ENCODE measurements around the gene ZFTA. TPM values are rescaled to one million over a fixed set of nuclear protein-coding genes. Genes with fewer than 3 reads are reported as not detected.
A peak's percentile ranks its signal among the peaks of the same experiment; 100 is the strongest.

The ZFTA gene
- total RNA-seq: 10 to 100 TPM in 1 of 6 experiments, 1 to 10 TPM in 5; 4.8 to 10.7 (median 6.6) TPM
- long read RNA-seq, partial matches to known transcripts: 0 of 1 reads
- long read RNA-seq, other reads (novel, unspliced or antisense): 1 of 1 reads

DNA sequence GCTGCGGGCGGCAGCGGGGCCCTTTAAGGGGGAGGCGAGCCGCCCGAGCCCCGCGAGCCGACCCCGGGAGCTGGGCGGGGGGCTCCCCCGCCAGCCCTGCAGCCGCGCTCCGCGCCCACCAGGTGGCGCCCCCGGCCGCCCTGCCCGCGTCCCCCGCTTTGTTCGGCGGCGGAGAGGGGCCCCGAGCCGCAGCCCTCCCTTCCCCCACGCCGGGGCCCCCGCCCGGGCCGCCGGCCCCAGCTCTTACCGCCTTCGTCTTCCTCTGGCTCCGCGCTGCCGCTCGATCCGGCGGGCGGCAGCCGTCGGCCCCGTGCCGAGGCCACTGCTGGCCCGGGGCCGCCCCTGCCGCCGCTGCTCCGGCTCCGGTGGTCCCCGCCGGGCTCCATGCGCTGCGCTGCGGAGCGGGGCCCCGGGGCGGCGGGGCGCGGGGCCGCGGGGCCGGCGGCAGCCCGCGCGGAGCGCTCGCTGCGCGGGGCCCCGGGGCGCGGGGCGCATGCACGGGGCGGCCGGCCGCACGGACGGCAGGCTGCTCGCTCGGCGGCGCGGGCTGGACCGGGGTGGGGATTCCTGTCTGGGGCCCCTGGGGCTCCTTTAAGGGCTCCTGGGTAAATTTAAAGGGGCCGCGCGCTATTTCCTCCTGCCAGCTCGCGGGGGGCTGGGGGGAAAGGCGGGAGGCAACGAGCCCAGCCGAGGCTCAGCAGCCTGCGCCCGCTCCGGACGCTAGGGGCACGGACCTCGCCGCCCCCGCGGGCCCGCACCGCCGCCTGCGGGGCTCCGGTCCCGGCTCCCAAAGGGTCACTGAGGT lies at the start of gene ZFTA:
TSS of gene ZFTA (minus strand) at position 539 of the 805 bp plus-strand sequence. CDS start at position 386, 153 bp downstream.
- Histone ChIP-seq H3K36me3 (no peaks in the 10 kb centered on the region), H3K4me3 (peak within 1 kb of the TSS; percentile 64 to 83 (median 69)), H3K27ac (peak within 1 kb of the TSS; percentile 44 to 73 (median 67)), H3K9me3 (no peaks in the 10 kb centered on the region), H3K4me1 (peaks cover 0 to 24% (median 9%) of the 10 kb centered on the region in 4 donors), H3K27me3 (no peaks in the 10 kb centered on the region)
- DNase-seq (peak; percentile 66 to 76 (median 75)), ATAC-seq (peak; percentile 3 to 16 (median 4))
- intact Hi-C loops (cut with DNase I): loop anchor here in 1 of 2 donors (10.0 kb wide), 1 partner anchor 176 kb away; no protein-coding TSS in a partner anchor
- WGBS (ENCODE audit: insufficient coverage, low coverage, low lambda C conversion rate, missing lambda C conversion rate): 0% methylated on average over 5 of the region's 113 CpGs
- TF ChIP-seq CTCF (IDR thresholded peaks at IDR 0.05): peak; percentile 44 to 90 (median 62)
- TF ChIP-seq POLR2A (IDR thresholded peaks at IDR 0.05): no peak

DNA sequence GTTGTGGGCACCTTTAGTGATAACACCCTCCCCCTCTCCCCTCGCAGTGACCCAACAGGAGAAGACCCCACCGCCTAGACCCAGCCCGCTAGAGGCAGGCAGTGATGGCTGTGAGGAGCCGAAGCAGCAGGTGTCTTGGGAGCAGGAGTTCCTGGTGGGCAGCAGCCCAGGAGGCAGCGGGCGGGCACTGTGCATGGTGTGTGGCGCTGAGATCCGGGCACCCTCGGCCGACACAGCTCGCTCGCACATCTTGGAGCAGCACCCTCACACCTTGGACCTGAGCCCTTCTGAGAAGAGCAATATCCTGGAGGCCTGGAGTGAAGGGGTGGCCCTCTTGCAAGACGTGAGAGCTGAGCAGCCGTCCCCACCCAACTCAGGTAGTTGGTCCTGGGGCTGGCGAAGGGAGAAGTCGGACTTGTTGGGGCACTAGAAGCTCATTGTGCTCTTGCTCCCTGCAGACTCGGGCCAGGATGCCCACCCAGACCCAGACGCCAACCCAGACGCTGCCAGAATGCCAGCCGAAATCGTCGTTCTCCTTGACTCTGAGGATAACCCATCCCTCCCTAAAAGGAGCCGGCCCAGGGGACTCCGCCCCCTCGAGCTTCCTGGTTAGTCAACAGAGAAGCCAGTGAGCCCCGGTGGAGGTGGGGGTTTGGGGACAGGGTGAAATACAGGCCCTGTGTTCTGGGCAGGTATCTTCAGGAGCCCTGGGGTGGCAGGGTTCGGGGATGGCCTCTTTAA lies 49.4 kb upstream of the ZFTA start:
- no peak for DNase-seq
- peaks cover 0 to 15% (median 3%) of the 10 kb centered on the region in 4 donors for H3K36me3 ChIP-seq
- H3K27me3 ChIP-seq: no peaks in the 10 kb centered on the region
- H3K27ac ChIP-seq: no peak overlapping the region
- H3K4me1 ChIP-seq: peaks cover 0 to 5% (median 0%) of the 10 kb centered on the region in 4 donors
- intact Hi-C loops (cut with DNase I): no loop called here
- no peaks in the 10 kb centered on the region for H3K9me3 ChIP-seq
- WGBS (ENCODE audit: insufficient coverage, low coverage, low lambda C conversion rate, missing lambda C conversion rate): no CpG with 5 or more reads among the region's 27 CpGs
- no peak overlapping the region for H3K4me3 ChIP-seq
- ATAC-seq: no peak
- no peak for TF ChIP-seq POLR2A (IDR thresholded peaks at IDR 0.05)
- no peak for TF ChIP-seq CTCF (IDR thresholded peaks at IDR 0.05)

DNA sequence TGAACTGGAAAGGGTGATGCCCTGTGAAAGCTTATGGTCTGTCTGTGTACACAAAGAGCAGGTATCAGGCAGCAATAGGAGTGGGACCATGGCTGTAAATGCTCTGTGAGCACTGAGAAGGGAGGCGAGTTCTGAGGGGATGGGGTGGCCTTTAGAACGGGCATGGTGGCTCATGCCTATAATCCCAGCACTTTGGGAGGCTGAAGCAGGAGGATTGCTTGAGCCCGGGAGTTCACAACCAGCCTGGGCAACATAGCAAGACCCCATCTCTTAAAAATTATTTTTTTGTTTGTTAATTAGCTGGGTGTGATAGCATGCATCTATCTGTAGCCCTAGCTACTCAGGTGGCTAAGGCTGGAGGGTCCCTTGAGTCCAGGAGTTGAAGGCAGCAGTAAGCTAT lies 48.2 kb upstream of the ZFTA start:
- H3K27me3 ChIP-seq: no peaks in the 10 kb centered on the region
- H3K4me3 ChIP-seq: no peak overlapping the region
- TF ChIP-seq CTCF (IDR thresholded peaks at IDR 0.05): no peak
- 80% methylated on average over 1 of the region's 3 CpGs for WGBS (ENCODE audit: insufficient coverage, low coverage, low lambda C conversion rate, missing lambda C conversion rate)
- H3K4me1 ChIP-seq: peaks cover 0 to 5% (median 0%) of the 10 kb centered on the region in 4 donors
- ATAC-seq (no peak), DNase-seq (no peak)
- intact Hi-C loops (cut with DNase I): no loop called here
- no peaks in the 10 kb centered on the region for H3K9me3 ChIP-seq
- H3K36me3 ChIP-seq: peaks cover 0 to 13% (median 3%) of the 10 kb centered on the region in 4 donors
- no peak overlapping the region for H3K27ac ChIP-seq

GRCh38 chr11:63816166-63816565 lies 47.6 kb upstream of the ZFTA start:
- Histone ChIP-seq H3K27ac (no peak overlapping the region), H3K9me3 (no peaks in the 10 kb centered on the region), H3K4me1 (peaks cover 0 to 5% (median 0%) of the 10 kb centered on the region in 4 donors), H3K4me3 (no peak overlapping the region), H3K27me3 (no peaks in the 10 kb centered on the region), H3K36me3 (peaks cover 0 to 7% (median 3%) of the 10 kb centered on the region in 4 donors)
- DNase-seq (no peak), ATAC-seq (no peak)
- intact Hi-C loops (cut with DNase I): no loop called here
- WGBS (ENCODE audit: insufficient coverage, low coverage, low lambda C conversion rate, missing lambda C conversion rate): 78% methylated on average over 3 of the region's 6 CpGs
- TF ChIP-seq CTCF (IDR thresholded peaks at IDR 0.05) (no peak), POLR2A (IDR thresholded peaks at IDR 0.05) (no peak)

Measured in right lobe of liver (tissue), 6 donors.